H1 (cell line): Measurements from ENCODE around the gene LDLRAD4. TPM values are rescaled to one million over a fixed set of nuclear protein-coding genes. Genes with fewer than 3 reads are reported as not detected.

ENCODE experiments used
- CTBP2 ChIP-seq: IDR thresholded peaks from 2 replicates; pipeline ENCODE4 v1.7.0; 2011; ENCODE audit warnings: borderline replicate concordance, mild to moderate bottlenecking, moderate library complexity, mixed read lengths, low read length; ENCODE audit not compliant: insufficient read depth, insufficient read length
- FOSL1 ChIP-seq: IDR thresholded peaks from 2 replicates; pipeline ENCODE4 v1.6.1; 2011; ENCODE audit warnings: mild to moderate bottlenecking, low read depth, low read length, moderate library complexity; ENCODE audit not compliant: insufficient read depth
- SUZ12 ChIP-seq: fragments of 200-600 bp; sonication (generic); IDR thresholded peaks from 2 replicates; pipeline ENCODE4 v1.6.1; 2012; ENCODE audit warnings: mild to moderate bottlenecking, inconsistent platforms, low read length, moderate library complexity, mixed read lengths
- polyA plus RNA-seq, 7 experiments: library from polyadenylated mRNA; depleted of rRNA in 3 of 7; stranded (reverse) in 5 of 7; unstranded in 2 of 7; fragments of >200 nt in 5 of 7; fragments of 200-250 nt in 2 of 7; gene quantifications; 1 replicate in 5 of 7; 2 replicates in 1 of 7; 4 replicates in 1 of 7; pipeline versions ENCODE4 v1.2.1 to v1.2.3, GENCODE V29; 2011 to 2013; ENCODE audit warnings: missing spikeins in 2 of 7, mixed read lengths in 2 of 7
- total RNA-seq: library from RNA; stranded (reverse); fragmentation: NEBNext Ultra II Directional; extraction: Animal tissue kit (Norgen Biotek cat#: 25700); gene quantifications from 2 replicates; pipeline ENCODE4 v1.2.1, GENCODE V29; 2021

LDLRAD4 gene
- total and polyA plus RNA-seq, 2 of the 8 experiments (the other 6 are each of a cell fraction or from before 2014, with no cell fraction given) = 0.77 to 1.4 TPM

GRCh38 chr18:13541621-13542519, 323.3 kb downstream of the LDLRAD4 start (continued):
- TF ChIP-seq FOSL1 (no peak), CTBP2 (no peak), SUZ12 (no peak)
- TF ChIP-seq, all 59 proteins: peak for 0
